ENCODE results near the gene DNAJC27.
"Not testable (repeated sequence)": the region's sequence is repeated elsewhere in the genome, so short reads cannot be mapped to it uniquely, and the experiment has no call there.

DNAJC27 gene

GRCh38 chr2:24971536-24972314 lies at the start of gene DNAJC27:
Gene DNAJC27 (minus strand): TSS chr2:24971955. CDS start chr2:24971904, 51 bp downstream.
- TF ChIP-seq, protein P1, sequence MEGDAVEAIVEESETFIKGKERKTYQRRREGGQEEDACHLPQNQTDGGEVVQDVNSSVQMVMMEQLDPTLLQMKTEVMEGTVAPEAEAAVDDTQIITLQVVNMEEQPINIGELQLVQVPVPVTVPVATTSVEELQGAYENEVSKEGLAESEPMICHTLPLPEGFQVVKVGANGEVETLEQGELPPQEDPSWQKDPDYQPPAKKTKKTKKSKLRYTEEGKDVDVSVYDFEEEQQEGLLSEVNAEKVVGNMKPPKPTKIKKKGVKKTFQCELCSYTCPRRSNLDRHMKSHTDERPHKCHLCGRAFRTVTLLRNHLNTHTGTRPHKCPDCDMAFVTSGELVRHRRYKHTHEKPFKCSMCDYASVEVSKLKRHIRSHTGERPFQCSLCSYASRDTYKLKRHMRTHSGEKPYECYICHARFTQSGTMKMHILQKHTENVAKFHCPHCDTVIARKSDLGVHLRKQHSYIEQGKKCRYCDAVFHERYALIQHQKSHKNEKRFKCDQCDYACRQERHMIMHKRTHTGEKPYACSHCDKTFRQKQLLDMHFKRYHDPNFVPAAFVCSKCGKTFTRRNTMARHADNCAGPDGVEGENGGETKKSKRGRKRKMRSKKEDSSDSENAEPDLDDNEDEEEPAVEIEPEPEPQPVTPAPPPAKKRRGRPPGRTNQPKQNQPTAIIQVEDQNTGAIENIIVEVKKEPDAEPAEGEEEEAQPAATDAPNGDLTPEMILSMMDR (IDR thresholded peaks at IDR 0.05; ENCODE audit: low read depth, low read length) = no peak
- peak within 1 kb of the TSS; percentile 76 for H3K4me3 ChIP-seq (ENCODE audit: low read depth, low read length)

GRCh38 chr2:25018681-25019080 lies 46.9 kb upstream of the DNAJC27 start:
- TF ChIP-seq, protein P1 (IDR thresholded peaks at IDR 0.05; ENCODE audit: low read depth, low read length) = no peak
- H3K4me3 ChIP-seq (ENCODE audit: low read depth, low read length) = no peak overlapping the region

- H3K4me3 ChIP-seq (ENCODE audit: low read depth, low read length) = no peak overlapping the region
- TF ChIP-seq, protein P1 (IDR thresholded peaks at IDR 0.05; ENCODE audit: low read depth, low read length) = no peak
Observed at GRCh38 chr2:25014631-25015030, 42.9 kb upstream of the DNAJC27 start.

- not testable (repeated sequence) for H3K4me3 ChIP-seq (ENCODE audit: low read depth, low read length)
Observed at GRCh38 chr2:25011342-25011741, 39.6 kb upstream of the DNAJC27 start.

- no peak overlapping the region for H3K4me3 ChIP-seq (ENCODE audit: low read depth, low read length)
- TF ChIP-seq, protein P1 (IDR thresholded peaks at IDR 0.05; ENCODE audit: low read depth, low read length) = no peak
Observed at GRCh38 chr2:25009954-25010353, 38.2 kb upstream of the DNAJC27 start.

GRCh38 chr2:25002066-25002465 lies 30.3 kb upstream of the DNAJC27 start:
- no peak overlapping the region for H3K4me3 ChIP-seq (ENCODE audit: low read depth, low read length)
- TF ChIP-seq, protein P1 (IDR thresholded peaks at IDR 0.05; ENCODE audit: low read depth, low read length) = no peak

- TF ChIP-seq, protein P1 (IDR thresholded peaks at IDR 0.05; ENCODE audit: low read depth, low read length) = no peak
- no peak overlapping the region for H3K4me3 ChIP-seq (ENCODE audit: low read depth, low read length)
Observed at GRCh38 chr2:25001325-25001637, 29.5 kb upstream of the DNAJC27 start.
